ENCODE data around the gene ARHGEF1.

Gene ARHGEF1

GRCh38 chr19:41882568-41883462 is at the start of gene ARHGEF1:
Gene ARHGEF1 (plus strand): TSS chr19:41883184. CDS start chr19:41888083, 4,899 bp downstream.
- DNase-seq (ENCODE audit: low read depth in 2 of 2), result peak in 1 of 2 donors; percentile 59

- DNase-seq (ENCODE audit: low read depth in 2 of 2), result no peak
These were observed 44.8 kb upstream of the ARHGEF1 start for GRCh38 chr19:41837981-41838708.

GRCh38 chr19:41839211-41839610 is 43.8 kb upstream of the ARHGEF1 start:
- DNase-seq (ENCODE audit: low read depth in 2 of 2), result no peak

- DNase-seq (ENCODE audit: low read depth in 2 of 2), result no peak
These were observed 39.6 kb upstream of the ARHGEF1 start for GRCh38 chr19:41843371-41843770.

- no peak for DNase-seq (ENCODE audit: low read depth in 2 of 2)
These were observed 38.4 kb upstream of the ARHGEF1 start, which contains the start of gene LYPD4 for GRCh38 chr19:41844601-41845000. Gene LYPD4 (minus strand): TSS chr19:41844683. CDS start chr19:41839285, 5,398 bp downstream.

- DNase-seq (ENCODE audit: low read depth in 2 of 2), result no peak
These were observed 38.2 kb upstream of the ARHGEF1 start, which contains the start of gene DMRTC2 for GRCh38 chr19:41845001-41845050. Gene DMRTC2 (plus strand): TSS chr19:41845042. CDS start chr19:41847429, 2,387 bp downstream.

- no peak for DNase-seq (ENCODE audit: low read depth in 2 of 2)
These were observed 37.9 kb upstream of the ARHGEF1 start for GRCh38 chr19:41845051-41845590.

- no peak for DNase-seq (ENCODE audit: low read depth in 2 of 2)
These were observed 35.5 kb upstream of the ARHGEF1 start for GRCh38 chr19:41847351-41848105.

- DNase-seq (ENCODE audit: low read depth in 2 of 2), result no peak
These were observed 34.3 kb upstream of the ARHGEF1 start for GRCh38 chr19:41848666-41849065.

- DNase-seq (ENCODE audit: low read depth in 2 of 2), result no peak
These were observed 33.9 kb upstream of the ARHGEF1 start for GRCh38 chr19:41849067-41849466.

- no peak for DNase-seq (ENCODE audit: low read depth in 2 of 2)
These were observed 32.6 kb upstream of the ARHGEF1 start for GRCh38 chr19:41850381-41850780.

GRCh38 chr19:41851456-41851855 is 31.5 kb upstream of the ARHGEF1 start:
- DNase-seq (ENCODE audit: low read depth in 2 of 2), result no peak

- no peak for DNase-seq (ENCODE audit: low read depth in 2 of 2)
These were observed 29.6 kb upstream of the ARHGEF1 start for GRCh38 chr19:41853344-41853743.

GRCh38 chr19:41853768-41854167 is 29.2 kb upstream of the ARHGEF1 start:
- DNase-seq (ENCODE audit: low read depth in 2 of 2), result no peak

- no peak for DNase-seq (ENCODE audit: low read depth in 2 of 2)
These were observed 23.8 kb upstream of the ARHGEF1 start for GRCh38 chr19:41859213-41859617.

- peak; percentile 97 to 98 for DNase-seq (ENCODE audit: low read depth in 2 of 2)
These were observed 23.2 kb upstream of the ARHGEF1 start, which contains the start of gene RPS19 for GRCh38 chr19:41859618-41860418. Gene RPS19 (plus strand): TSS chr19:41860255. CDS start chr19:41860775, 520 bp downstream.

GRCh38 chr19:41860419-41861115 is 22.4 kb upstream of the ARHGEF1 start:
- DNase-seq (ENCODE audit: low read depth in 2 of 2), result peak in 1 of 2 donors; percentile 45

- no peak for DNase-seq (ENCODE audit: low read depth in 2 of 2)
These were observed 21.7 kb upstream of the ARHGEF1 start for GRCh38 chr19:41861116-41861768.

GRCh38 chr19:41861846-41862245 is 21.1 kb upstream of the ARHGEF1 start:
- DNase-seq (ENCODE audit: low read depth in 2 of 2), result no peak

- DNase-seq (ENCODE audit: low read depth in 2 of 2), result no peak
These were observed 20.5 kb upstream of the ARHGEF1 start for GRCh38 chr19:41862445-41862986.

All from stimulated activated CD4-positive, alpha-beta T cell treated with anti-CD3 and anti-CD28 coated beads, Interleukin-1b, Interleukin-23, amount 100 ng/mL, for 4 hours (primary cell).